Peyer's patch (tissue), 4 donors: Measurements from ENCODE around the gene ARF5.

Source experiments
- CTCF ChIP-seq, 6 experiments: fragments of 450-650 bp in 4 of 6; fragments of 200-600 bp in 2 of 6; sonication (generic) in 1 of 6; IDR thresholded peaks; one replicate each; pipeline ENCODE4 v1.5.1; 2017 to 2019; ENCODE audit warnings: antibody characterized with exemption in 6 of 6, mild to moderate bottlenecking in 3 of 6, moderate library complexity in 1 of 6
- POLR2A ChIP-seq, 2 donors: fragments of 450-650 bp; IDR thresholded peaks; one replicate each; pipeline ENCODE4 v1.5.1; 2017; ENCODE audit warnings: antibody characterized with exemption in 2 of 2, mild to moderate bottlenecking in 2 of 2, moderate library complexity in 2 of 2

- TF ChIP-seq CTCF (IDR thresholded peaks at IDR 0.05) = no peak
- no peak for TF ChIP-seq POLR2A (IDR thresholded peaks at IDR 0.05)
Observed at GRCh38 chr7:127625331-127625730, 37.1 kb downstream of the ARF5 start.
